G401.6 (cell line): ENCODE results near the gene STOM.
"Not testable (repeated sequence)": the region's sequence is repeated elsewhere in the genome, so short reads cannot be mapped to it uniquely, and the experiment has no call there.

Experiments
- FAIRE-seq: peaks from 2 replicates; lab custom pipeline; 2012; peaks lifted over from hg19 to GRCh38; lab: Jason Lieb, UNC

STOM gene

GRCh38 chr9:121299467-121300282, 70.4 kb downstream of the STOM start:
- FAIRE-seq: no peak

GRCh38 chr9:121298689-121299466, 71.2 kb downstream of the STOM start:
- FAIRE-seq: no peak

GRCh38 chr9:121298016-121298538, 72.0 kb downstream of the STOM start:
- FAIRE-seq: no peak

- FAIRE-seq: no peak
These were observed 72.7 kb downstream of the STOM start for GRCh38 chr9:121297389-121297788.

GRCh38 chr9:121296213-121297127, 73.6 kb downstream of the STOM start:
- FAIRE-seq: no peak

GRCh38 chr9:121295662-121296191, 74.3 kb downstream of the STOM start:
- FAIRE-seq: no peak

GRCh38 chr9:121294866-121295661, 75.0 kb downstream of the STOM start:
- no peak for FAIRE-seq

- FAIRE-seq: no peak
These were observed 75.8 kb downstream of the STOM start for GRCh38 chr9:121294151-121294743.

- no peak for FAIRE-seq
These were observed 77.2 kb downstream of the STOM start for GRCh38 chr9:121292801-121293241.

- no peak for FAIRE-seq
These were observed 78.0 kb downstream of the STOM start for GRCh38 chr9:121292051-121292450.

- not testable (repeated sequence) for FAIRE-seq
These were observed 78.5 kb downstream of the STOM start for GRCh38 chr9:121291536-121291935.

GRCh38 chr9:121289772-121290370, 80.2 kb downstream of the STOM start:
- no peak for FAIRE-seq

GRCh38 chr9:121289026-121289771, 80.9 kb downstream of the STOM start:
- FAIRE-seq: no peak
